Measurements from ENCODE around the gene MORF4L1.

GRCh38 chr15:78889000-78889399 lies 16.3 kb downstream of the MORF4L1 start:
- TF ChIP-seq CTCF (IDR thresholded peaks at IDR 0.05) = no peak
- TF ChIP-seq POLR2A (IDR thresholded peaks at IDR 0.05) = no peak
- no peak for TF ChIP-seq EP300 (IDR thresholded peaks at IDR 0.05)

Data from tibial nerve (tissue), 4 donors.